GM21786 (cell line): ENCODE results near the gene ELOA2.
"Not testable (repeated sequence)": the region's sequence is repeated elsewhere in the genome, so short reads cannot be mapped to it uniquely, and the experiment has no call there.

ENCODE experiments used
- ATAC-seq: cut with Tn5 transposase; IDR thresholded peaks from one replicate; pipeline ENCODE4 v1.9.1; 2021; ENCODE audit not compliant: unreplicated experiment

The ELOA2 gene

GRCh38 chr18:47035156-47035671 lies at the start of gene ELOA2:
TSS of gene ELOA2 (minus strand) at chr18:47035621. CDS start at chr18:47035264, 357 bp downstream.
- ATAC-seq = no peak

DNA sequence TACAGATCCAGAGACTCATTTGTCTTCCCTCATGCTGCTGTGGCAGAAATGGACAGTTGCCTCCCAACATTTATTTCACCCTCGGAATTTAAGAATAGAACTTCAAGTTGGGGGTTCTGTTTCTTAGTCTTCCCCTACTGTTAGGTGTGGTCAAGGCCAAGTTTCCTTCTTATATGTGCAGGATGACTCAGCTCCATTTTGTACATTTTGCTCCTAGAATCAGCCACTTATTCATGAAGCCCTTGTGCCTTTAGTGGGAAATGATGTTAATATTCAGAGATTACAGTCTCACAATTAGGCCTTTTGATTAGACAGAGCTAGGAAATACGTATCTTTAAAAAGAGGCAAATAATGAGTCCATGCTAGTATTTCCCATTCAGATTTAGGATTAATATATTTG lies 46.2 kb upstream of the ELOA2 start:
- ATAC-seq = no peak

- ATAC-seq = no peak
Measured at GRCh38 chr18:47080872-47081271, 45.5 kb upstream of the ELOA2 start.

GRCh38 chr18:47077111-47077510 lies 41.7 kb upstream of the ELOA2 start:
- no peak for ATAC-seq

GRCh38 chr18:47075098-47075883 lies 39.9 kb upstream of the ELOA2 start:
- ATAC-seq = no peak

GRCh38 chr18:47067648-47068047 lies 32.2 kb upstream of the ELOA2 start:
- no peak for ATAC-seq

DNA sequence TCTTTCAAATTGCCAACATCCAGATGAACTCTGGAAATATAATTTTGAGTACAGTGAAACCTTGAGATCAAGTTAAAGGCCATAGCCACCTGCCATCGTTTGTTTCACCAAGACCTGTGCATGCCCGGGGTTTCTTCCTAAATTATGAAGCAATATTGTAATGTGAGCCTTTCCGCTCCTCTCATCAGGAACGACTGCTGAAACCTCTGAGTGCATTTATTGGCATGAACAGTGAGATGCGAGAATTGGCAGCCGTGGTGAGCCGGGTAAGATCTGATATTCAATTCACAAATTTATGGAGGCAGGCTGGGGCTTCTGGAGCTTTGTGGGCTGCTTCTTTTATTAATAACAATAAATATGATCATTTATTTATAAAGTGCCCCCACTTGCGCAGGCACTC lies 27.7 kb upstream of the ELOA2 start:
- no peak for ATAC-seq

DNA sequence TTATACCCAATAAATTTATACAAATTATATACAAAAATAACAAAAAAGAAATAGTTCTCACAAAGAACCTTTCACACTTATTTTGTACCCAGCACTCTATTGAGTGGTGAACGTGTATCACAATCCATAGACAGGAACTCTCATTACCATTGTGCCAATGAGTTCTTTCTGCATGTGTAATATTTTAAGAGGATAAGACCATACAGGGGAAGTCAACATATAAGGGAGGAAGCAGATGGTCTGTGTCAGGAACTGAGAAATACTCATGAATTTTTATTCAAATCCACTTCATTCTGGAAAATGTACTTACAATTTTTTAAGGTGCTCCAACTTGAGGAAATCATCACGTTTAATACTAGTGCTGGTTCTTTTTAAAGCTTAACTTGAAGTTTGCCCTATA lies 27.1 kb upstream of the ELOA2 start:
- ATAC-seq = no peak

DNA sequence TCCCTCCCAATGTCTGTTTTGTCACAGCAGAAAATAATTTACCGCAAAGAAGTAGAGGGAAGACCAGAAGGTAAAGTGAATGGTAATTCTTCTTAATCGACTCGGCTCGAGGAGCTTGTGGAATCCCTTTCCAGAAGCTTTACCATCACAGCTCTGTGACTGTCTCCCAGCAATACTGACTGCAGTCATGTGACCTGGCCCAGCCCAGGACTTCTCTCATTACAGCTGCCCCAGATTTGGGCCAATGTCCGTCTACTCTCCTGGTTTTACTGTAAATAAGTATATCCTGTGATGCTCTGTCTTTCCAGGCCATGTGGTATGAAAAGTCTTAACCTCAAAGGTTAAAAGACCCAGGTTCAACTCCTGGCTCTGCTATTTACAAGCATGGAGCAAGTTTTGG lies 18.9 kb upstream of the ELOA2 start:
- ATAC-seq = no peak

DNA sequence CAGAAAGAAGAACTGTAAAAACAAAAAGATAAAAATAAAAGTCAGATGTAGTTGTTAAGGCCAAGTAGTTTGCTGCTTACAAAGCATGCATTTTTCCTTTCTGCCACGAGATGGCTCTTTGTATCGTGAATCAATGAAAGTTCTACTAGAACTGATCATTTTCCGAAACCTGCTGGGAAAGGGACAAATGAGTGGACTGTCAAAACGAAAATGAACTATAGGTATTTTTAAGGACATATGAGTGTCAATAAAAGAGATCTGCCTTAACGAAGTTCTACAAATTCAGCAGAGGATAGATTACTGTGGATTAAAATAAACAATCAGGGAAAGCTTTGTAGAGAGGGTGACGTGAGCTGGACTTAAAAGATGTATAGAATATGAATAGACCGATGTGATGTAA lies 15.0 kb upstream of the ELOA2 start:
- no peak for ATAC-seq

DNA sequence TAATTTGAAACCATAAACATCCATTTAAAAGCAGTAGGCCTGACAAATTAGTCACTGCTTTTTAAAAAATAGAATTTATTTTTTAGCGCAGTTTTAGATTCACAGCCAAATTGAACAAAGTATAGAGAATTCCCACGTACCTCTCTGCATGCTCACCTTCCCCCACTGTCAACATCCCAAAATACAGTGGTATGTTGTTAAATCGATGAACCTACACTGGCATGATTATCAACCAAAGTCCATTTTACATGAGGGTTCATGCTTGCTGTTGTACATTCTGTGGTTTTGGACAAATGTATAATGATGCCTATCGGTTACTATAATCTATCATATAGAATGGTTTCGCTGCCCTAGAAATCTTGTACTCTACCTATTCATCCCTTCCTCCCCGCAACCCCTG lies 5.6 kb upstream of the ELOA2 start:
- ATAC-seq = no peak

DNA sequence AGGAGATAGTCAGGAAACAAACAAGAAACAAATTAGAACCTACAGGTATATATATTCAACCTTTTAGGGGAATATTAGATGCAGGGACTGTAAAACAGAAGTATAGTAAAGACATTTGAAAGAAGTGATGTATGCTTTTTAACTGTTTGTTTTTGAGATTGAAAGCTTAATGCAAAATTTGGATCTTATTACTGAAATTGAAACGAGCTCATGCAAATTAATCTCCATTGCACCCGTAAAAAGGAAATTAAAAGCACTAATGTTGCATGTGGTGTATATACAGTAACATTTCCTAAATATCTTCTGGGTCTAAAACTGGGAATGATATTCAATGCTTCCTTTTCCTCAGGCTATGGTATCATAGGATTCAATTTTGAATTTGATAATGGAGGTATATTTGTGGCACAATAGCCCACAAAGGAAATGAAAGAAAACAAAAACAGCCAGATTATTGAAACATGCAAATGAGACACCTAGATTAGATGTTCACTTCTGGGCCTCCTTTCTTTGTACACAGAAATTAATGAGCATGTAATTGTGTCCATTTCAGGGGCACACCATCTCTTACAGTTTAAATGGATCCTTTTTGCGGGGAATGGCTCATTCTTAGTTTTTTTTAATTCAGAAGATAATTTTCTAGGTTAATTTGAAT lies 1.6 kb upstream of the ELOA2 start:
- no peak for ATAC-seq

- ATAC-seq = no peak
Measured at GRCh38 chr18:47036298-47036874, 965 bp upstream of the ELOA2 start.

DNA sequence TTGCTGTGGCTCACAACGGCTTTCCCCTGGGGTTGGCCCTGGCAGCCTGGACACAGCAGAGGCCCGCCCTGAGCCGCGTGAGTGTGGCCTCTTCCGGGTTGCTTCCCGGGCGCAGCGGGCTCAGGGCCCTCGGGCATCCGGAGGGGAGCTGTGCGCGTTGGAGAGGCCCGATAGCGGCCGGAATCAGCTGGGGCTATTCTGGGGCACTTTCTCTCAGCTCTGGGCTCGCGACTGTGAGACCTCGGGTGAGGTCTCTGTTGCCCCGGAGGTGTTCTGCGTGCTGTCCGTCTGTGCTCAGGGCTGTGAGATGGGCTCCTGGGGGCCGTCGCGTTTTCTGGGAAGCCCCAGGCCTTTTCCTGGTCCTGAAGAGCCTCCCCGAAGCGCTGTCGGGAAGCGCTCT lies 830 bp downstream of the ELOA2 start:
- ATAC-seq = not testable (repeated sequence)

GRCh38 chr18:47032945-47033344 lies 2.5 kb downstream of the ELOA2 start:
- ATAC-seq = no peak

GRCh38 chr18:47030887-47031286 lies 4.5 kb downstream of the ELOA2 start:
- not testable (repeated sequence) for ATAC-seq

GRCh38 chr18:47029684-47030353 lies 5.6 kb downstream of the ELOA2 start:
- not testable (repeated sequence) for ATAC-seq

- not testable (repeated sequence) for ATAC-seq
Measured at GRCh38 chr18:47028738-47029137, 6.7 kb downstream of the ELOA2 start.

DNA sequence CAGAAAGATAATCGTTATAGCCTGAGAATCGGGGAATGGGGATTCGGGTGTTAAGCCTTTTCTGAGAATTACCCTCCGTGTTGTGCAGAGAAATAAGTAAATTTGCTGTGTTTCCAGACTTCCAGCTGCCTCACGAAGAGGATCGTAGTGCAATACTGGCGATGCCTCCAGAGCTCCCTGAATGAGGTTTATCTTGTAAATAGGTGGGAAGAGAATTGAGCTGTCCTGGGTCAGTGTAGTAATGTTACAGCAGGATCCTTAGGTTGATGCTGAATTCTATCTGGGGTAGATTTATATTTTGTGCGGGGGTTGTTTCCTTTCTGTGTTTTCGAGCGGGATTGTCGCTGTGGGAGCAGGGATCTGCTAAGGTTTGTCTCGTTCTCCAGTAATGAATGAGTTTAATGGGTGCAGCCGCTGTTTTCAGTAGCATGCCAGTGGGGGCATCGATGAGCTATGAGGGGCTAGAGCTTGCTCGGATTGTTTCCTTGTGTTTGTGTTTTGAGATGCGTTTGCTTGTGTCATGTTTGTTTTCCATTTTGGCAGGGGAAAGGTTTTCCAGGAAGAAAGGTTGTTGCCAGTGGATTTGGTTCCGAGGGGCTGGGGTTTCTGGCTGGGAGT lies 9.8 kb downstream of the ELOA2 start:
- not testable (repeated sequence) for ATAC-seq

- ATAC-seq = not testable (repeated sequence)
Measured at GRCh38 chr18:47023769-47024465, 11.5 kb downstream of the ELOA2 start.
